AG09319 (cell line): ENCODE measurements around the gene SERTAD1.

Source experiments
- DNase-seq: peaks from one replicate; pipeline ENCODE4 v3.0.0-alpha.2; 2010; ENCODE audit warnings: low read depth; ENCODE audit errors: extremely low read depth
- CTCF ChIP-seq: IDR thresholded peaks from 2 replicates; pipeline ENCODE4 v1.5.1; 2011; ENCODE audit warnings: low read depth, mild to moderate bottlenecking, inconsistent platforms, low read length, moderate library complexity

Gene SERTAD1

GRCh38 chr19:40446263-40446784 is 20.5 kb upstream of the SERTAD1 start:
- DNase-seq: no peak
- no peak for TF ChIP-seq CTCF

- no peak for DNase-seq
- no peak for TF ChIP-seq CTCF
These were observed 20.0 kb upstream of the SERTAD1 start for GRCh38 chr19:40445780-40446262.

DNA sequence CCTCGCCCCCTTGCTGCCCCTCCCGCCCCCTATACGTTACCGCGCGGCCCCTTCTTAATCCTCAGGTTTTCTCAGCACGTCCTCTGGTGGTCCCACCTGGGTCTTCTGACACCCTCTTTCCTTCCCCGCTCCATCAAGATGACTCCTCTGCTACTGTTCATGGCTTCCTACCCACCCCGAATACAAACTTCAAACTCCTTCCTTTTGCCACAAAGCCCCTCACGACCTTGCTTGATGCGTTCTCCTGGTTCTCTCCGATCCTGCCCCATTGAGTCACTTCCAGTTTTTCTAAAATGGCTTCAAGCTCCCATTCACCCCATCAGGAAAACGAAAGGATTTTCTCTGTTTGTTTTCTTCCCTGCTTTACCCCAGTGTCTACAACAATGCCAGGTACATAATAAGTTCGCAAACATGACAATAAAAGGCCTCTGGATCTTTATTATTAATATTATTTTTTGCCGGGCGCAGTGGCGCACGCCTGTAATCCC is 19.1 kb upstream of the SERTAD1 start:
- peak; percentile 27 for TF ChIP-seq CTCF
- no peak for DNase-seq

DNA sequence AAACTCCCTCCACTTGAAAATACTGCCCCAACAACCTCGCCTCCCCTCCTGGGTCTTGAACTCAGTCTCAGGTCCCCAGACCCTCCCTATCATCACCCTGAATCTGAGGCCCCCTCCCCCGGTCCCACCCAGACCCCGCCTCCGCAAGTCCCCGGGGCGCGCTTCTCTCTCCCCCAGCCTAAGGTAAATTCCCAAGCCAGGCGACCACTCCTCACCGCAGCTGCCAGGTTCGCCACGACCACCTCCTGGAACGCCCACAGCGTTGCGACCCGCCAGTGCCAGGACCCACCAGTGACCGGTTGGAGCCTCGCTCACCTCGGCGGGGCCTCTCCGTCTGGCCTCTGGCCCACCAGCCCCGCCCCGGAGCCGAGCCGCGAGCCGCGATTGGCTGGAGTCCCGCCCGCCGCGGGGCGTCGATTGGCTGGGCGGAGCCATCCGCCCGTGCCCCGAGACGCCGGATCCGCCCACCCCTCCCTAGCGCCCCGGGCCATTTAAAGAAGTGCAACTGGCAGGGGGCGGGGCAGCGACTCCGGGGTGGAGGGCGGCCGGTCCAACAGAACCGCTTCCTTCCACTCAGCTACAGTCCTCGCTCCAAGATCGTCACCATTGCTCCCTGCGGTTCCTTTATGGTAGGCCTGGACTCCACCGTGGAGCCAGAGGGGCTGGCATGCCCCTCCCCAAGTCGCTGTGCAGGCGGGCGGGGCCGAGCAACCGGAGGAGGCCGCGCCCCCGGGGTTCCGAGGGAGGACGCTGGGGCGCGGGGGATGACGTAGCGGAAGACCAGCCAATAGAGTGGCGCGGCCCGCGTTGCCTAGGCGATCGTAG is 18.4 kb upstream of the SERTAD1 start, which contains the start of gene SERTAD3:
Gene SERTAD3 (minus strand): TSS at position 336 of the 825 bp plus-strand sequence. CDS start 2,255 bp downstream, outside the sequence.
- TF ChIP-seq CTCF: no peak
- DNase-seq: peak; percentile 87

GRCh38 chr19:40443131-40443999 is 17.6 kb upstream of the SERTAD1 start:
- peak; percentile 99 for DNase-seq
- no peak for TF ChIP-seq CTCF

DNA sequence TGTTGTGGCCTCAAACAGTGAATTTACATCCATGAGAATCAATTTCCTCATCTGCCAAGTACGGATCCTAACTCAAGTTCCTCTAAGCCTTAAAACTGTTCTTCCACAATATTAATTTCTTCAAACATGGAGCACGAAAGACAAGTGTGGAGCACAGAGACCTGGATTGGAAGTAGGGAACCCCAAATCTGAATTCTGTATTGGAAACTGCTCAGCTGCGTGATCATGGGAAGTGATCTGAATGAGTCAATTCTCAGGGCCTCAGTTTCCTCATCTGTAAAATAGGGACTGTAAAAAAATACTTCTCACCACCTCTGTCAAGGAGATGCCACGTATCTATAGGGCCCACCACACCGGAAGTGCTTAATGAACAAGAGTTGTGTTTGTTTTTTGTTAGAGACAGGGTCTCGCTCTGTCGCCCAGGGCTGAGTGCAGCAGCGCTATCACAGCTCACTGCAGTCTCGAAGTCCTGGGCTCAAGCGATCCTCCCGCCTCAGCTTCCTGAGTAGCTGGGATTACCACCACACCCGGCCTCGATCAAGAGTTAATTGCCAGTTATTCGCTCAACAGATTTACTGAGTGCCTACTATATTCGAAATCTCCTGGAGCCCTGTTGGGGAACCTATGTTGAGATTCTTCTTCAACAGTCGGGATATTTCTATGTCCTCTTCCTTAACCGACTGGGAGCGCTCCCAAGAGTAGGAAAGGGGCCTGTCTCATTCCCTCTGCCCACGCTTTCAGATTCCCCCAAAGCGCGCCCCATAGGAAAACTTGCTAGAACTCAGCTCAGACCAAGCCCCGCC is 16.7 kb upstream of the SERTAD1 start:
- no peak for TF ChIP-seq CTCF
- DNase-seq: no peak
